NCI-H146 (cell line): ENCODE data around the gene CACNA1A.

ENCODE experiments used
- DNase-seq: peaks from one replicate; lab custom pipeline; 2025; lab: John Stamatoyannopoulos, UW

CACNA1A gene

DNA sequence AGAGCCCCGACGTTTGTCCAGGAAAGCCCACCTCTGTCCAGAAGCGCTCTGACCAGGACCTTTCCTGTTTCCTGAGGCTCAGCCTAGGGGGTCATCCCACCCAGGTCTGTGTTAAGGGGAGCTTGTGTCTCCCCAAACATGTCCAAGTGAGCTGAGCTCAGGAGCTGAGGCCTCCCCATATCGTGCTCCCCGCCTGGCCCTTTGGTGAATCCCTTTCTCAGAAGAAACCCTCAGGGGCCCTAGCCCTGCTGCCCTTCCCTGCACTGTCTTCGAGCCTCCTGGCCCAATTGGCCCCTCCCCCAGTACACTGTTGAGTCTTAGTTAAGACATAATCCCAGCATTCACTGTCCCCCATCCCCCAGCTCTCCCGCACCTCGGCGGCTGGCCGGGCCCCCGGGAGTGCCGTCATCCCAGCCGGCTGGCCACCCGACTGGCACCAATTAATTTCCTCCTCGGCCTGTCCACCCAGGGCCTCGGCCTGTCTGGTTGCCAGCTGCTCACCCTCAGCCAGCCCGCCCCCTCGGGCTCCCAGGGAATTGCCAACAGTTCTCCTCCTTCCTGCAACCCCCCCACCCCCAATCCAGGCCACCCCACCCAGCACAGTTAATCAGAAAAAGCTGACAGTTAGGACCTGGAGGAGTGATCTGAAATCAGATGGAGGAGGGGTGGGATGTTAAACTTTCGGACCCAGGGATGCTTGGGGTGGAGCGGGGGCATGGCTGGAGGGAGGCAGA lies 342.5 kb downstream of the CACNA1A start:
- peak; percentile 87 for DNase-seq

DNA sequence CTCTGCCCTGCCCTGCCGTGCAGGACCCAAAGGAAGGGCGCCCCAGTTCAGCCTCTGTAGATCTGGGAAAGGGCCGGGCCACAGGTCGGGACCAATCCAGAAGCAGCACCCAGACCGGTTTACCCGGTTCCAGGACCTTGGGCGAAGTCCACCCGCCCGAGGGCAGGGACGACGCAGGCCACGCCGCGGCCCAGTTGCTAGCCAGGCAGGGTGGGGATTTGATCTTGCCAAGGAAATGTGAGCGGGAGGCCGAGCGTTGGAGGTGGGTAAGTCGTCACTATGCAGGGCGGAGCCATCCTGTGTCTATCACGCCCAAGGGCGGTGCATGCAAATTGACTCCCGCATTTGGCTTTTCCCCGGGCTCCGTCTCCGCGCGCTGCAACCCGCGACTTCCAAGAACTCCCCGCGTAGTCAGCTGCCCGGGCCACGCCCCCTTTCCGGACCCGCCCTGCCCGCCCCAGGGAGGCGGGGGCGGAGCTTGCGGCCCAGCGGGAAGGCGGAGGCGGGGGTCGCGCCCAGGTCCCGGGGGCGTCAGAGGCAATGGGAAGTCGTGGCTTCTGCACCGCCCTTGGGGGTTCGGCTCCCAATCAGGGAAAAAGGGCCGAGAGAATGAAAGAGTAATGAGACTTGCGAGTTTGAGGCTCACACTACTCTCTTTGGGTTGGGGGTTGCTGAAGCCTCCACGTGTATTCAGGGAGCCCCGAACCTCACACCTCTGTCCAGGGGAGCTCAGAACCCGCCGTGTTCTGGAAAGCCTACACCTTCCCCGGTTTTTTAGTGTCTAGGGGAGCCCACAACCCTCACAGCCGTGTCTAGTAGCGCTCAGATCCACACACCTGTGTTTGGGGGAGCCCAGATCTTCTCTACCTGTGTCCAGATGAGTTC lies 343.3 kb downstream of the CACNA1A start:
- DNase-seq = peak; percentile 98

- no peak for DNase-seq
Measured at GRCh38 chr19:13160557-13160956, 345.7 kb downstream of the CACNA1A start.

- no peak for DNase-seq
Measured at GRCh38 chr19:13159713-13160112, 346.6 kb downstream of the CACNA1A start.
